ENCODE measurements around the gene MESP1.
A peak's percentile ranks its signal among the peaks of the same experiment; 100 is the strongest.
"Not testable (repeated sequence)": the region's sequence is repeated elsewhere in the genome, so short reads cannot be mapped to it uniquely, and the experiment has no call there.

The MESP1 gene

GRCh38 chr15:89787944-89788343, 36.9 kb upstream of the MESP1 start:
- DNase-seq (ENCODE audit: low read depth), result no peak
- no peaks in the 10 kb centered on the region for H3K27me3 ChIP-seq (replicated peaks; ENCODE audit: control insufficient read depth, insufficient read depth, low read length)
- peaks cover 7% of the 10 kb centered on the region for H3K9me3 ChIP-seq (ENCODE audit: control insufficient read depth, low read length)
- H3K4me1 ChIP-seq (ENCODE audit: control insufficient read depth, insufficient read depth, low read length), result peaks cover 27% of the 10 kb centered on the region
- H3K36me3 ChIP-seq (ENCODE audit: control insufficient read depth, insufficient read depth, low read length, severe bottlenecking), result peaks cover 82% of the 10 kb centered on the region
- H3K9ac ChIP-seq (ENCODE audit: low read length), result no peak overlapping the region
- no peak overlapping the region for H3K4me3 ChIP-seq (ENCODE audit: low read length)

GRCh38 chr15:89785774-89786140, 34.7 kb upstream of the MESP1 start:
- Histone ChIP-seq H3K36me3 (ENCODE audit: control insufficient read depth, insufficient read depth, low read length, severe bottlenecking) (peaks cover 60% of the 10 kb centered on the region), H3K9ac (ENCODE audit: low read length) (peak overlapping the region; percentile 37), H3K9me3 (ENCODE audit: control insufficient read depth, low read length) (peaks cover 7% of the 10 kb centered on the region), H3K4me1 (ENCODE audit: control insufficient read depth, insufficient read depth, low read length) (peaks cover 40% of the 10 kb centered on the region), H3K27me3 (replicated peaks; ENCODE audit: control insufficient read depth, insufficient read depth, low read length) (no peaks in the 10 kb centered on the region), H3K4me3 (ENCODE audit: low read length) (no peak overlapping the region)
- DNase-seq (ENCODE audit: low read depth), result peak; percentile 38

DNA sequence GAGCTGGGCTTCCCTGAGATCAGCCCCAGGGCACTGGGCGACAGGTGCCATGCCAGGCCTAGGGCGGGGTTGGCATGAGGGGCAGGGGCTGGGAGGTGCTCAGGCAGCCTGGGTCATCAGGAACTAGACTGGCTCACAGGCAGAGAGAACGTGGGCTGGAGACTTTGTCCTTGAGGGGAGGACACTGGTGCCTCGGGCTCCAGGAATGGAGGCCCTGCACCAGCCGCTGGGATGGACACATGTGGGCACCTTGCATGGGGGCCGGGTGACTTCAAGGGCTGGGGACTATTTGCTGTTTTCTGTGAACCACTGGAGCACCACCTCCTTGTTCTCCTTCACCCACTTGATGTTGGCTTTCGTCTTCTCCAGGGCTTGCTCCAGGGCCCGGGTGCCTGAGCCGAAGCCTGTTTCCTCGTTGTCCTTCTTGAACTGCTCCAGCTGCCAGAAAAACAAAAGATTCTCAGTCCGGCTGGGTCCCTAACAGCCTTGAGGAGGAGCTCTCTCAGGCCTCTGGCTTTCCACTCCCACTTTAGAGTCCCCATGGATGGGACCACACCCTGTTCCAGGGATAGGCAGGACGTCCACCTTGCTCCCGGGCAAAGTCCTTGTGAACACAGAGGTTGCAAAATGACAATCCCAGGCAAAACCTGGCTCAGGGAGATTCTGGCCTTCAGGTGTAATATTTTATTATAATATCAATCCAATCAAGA, 34.2 kb upstream of the MESP1 start:
- DNase-seq (ENCODE audit: low read depth), result no peak
- peaks cover 7% of the 10 kb centered on the region for H3K9me3 ChIP-seq (ENCODE audit: control insufficient read depth, low read length)
- H3K27me3 ChIP-seq (replicated peaks; ENCODE audit: control insufficient read depth, insufficient read depth, low read length), result no peaks in the 10 kb centered on the region
- peaks cover 40% of the 10 kb centered on the region for H3K4me1 ChIP-seq (ENCODE audit: control insufficient read depth, insufficient read depth, low read length)
- no peak overlapping the region for H3K4me3 ChIP-seq (ENCODE audit: low read length)
- H3K36me3 ChIP-seq (ENCODE audit: control insufficient read depth, insufficient read depth, low read length, severe bottlenecking), result peaks cover 55% of the 10 kb centered on the region
- H3K9ac ChIP-seq (ENCODE audit: low read length), result peak overlapping the region; percentile 37

GRCh38 chr15:89784686-89784960, 33.6 kb upstream of the MESP1 start:
- Histone ChIP-seq H3K4me1 (ENCODE audit: control insufficient read depth, insufficient read depth, low read length) (peaks cover 40% of the 10 kb centered on the region), H3K36me3 (ENCODE audit: control insufficient read depth, insufficient read depth, low read length, severe bottlenecking) (peaks cover 51% of the 10 kb centered on the region), H3K27me3 (replicated peaks; ENCODE audit: control insufficient read depth, insufficient read depth, low read length) (no peaks in the 10 kb centered on the region), H3K9ac (ENCODE audit: low read length) (no peak overlapping the region), H3K4me3 (ENCODE audit: low read length) (no peak overlapping the region), H3K9me3 (ENCODE audit: control insufficient read depth, low read length) (peaks cover 7% of the 10 kb centered on the region)
- no peak for DNase-seq (ENCODE audit: low read depth)

GRCh38 chr15:89783861-89784685, 33.0 kb upstream of the MESP1 start:
- DNase-seq (ENCODE audit: low read depth), result no peak
- peaks cover 48% of the 10 kb centered on the region for H3K36me3 ChIP-seq (ENCODE audit: control insufficient read depth, insufficient read depth, low read length, severe bottlenecking)
- no peaks in the 10 kb centered on the region for H3K27me3 ChIP-seq (replicated peaks; ENCODE audit: control insufficient read depth, insufficient read depth, low read length)
- H3K4me3 ChIP-seq (ENCODE audit: low read length), result no peak overlapping the region
- peak overlapping the region; percentile 3 for H3K9ac ChIP-seq (ENCODE audit: low read length)
- peaks cover 7% of the 10 kb centered on the region for H3K9me3 ChIP-seq (ENCODE audit: control insufficient read depth, low read length)
- peaks cover 40% of the 10 kb centered on the region for H3K4me1 ChIP-seq (ENCODE audit: control insufficient read depth, insufficient read depth, low read length)

DNA sequence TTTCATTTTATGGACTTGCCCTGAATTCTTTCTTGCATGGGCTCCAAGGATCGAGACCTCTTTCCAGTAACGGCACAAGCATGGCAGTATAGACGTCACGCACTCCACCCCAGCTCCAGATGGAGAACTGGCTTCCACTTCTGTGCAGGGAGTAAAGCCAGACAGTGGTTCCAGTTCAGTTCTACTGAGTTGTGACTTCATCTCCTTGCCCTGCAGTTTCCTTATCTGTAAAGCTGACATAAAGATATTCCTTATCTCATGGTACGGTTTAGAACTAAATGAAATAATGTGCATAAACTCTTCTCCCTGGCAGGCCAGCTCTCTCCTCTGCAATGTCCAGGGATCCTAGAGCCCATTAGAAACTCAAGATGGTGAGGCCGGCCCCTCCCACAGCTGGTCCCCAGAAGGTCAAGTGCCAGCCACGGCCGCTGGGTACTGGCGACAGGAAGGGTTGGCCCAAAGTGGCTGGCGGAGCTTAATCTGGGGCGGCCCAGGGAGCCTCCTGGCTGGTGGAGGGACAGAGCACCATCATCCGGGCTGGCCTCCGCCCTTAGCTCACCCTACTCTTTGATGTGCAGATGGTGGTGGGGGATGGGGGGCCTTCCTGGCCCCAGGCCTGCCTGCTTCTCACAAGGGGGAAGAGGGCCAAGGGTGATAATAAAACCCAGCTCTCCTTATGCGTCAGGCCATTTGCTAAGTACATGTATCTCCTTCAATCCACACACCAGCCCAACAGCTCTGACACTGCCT, 32.2 kb upstream of the MESP1 start:
- no peak for DNase-seq (ENCODE audit: low read depth)
- Histone ChIP-seq H3K36me3 (ENCODE audit: control insufficient read depth, insufficient read depth, low read length, severe bottlenecking) (peaks cover 40% of the 10 kb centered on the region), H3K4me3 (ENCODE audit: low read length) (no peak overlapping the region), H3K9me3 (ENCODE audit: control insufficient read depth, low read length) (peaks cover 6% of the 10 kb centered on the region), H3K27me3 (replicated peaks; ENCODE audit: control insufficient read depth, insufficient read depth, low read length) (no peaks in the 10 kb centered on the region), H3K4me1 (ENCODE audit: control insufficient read depth, insufficient read depth, low read length) (peaks cover 40% of the 10 kb centered on the region), H3K9ac (ENCODE audit: low read length) (peak overlapping the region; percentile 3)

- not testable (repeated sequence) for H3K9me3 ChIP-seq (ENCODE audit: control insufficient read depth, low read length); H3K4me3 ChIP-seq (ENCODE audit: low read length); H3K27me3 ChIP-seq (replicated peaks; ENCODE audit: control insufficient read depth, insufficient read depth, low read length); H3K9ac ChIP-seq (ENCODE audit: low read length); DNase-seq (ENCODE audit: low read depth)
- Histone ChIP-seq H3K36me3 (ENCODE audit: control insufficient read depth, insufficient read depth, low read length, severe bottlenecking) (peaks cover 33% of the 10 kb centered on the region), H3K4me1 (ENCODE audit: control insufficient read depth, insufficient read depth, low read length) (peaks cover 40% of the 10 kb centered on the region)
Observed at GRCh38 chr15:89782619-89782950, 31.5 kb upstream of the MESP1 start.

DNA sequence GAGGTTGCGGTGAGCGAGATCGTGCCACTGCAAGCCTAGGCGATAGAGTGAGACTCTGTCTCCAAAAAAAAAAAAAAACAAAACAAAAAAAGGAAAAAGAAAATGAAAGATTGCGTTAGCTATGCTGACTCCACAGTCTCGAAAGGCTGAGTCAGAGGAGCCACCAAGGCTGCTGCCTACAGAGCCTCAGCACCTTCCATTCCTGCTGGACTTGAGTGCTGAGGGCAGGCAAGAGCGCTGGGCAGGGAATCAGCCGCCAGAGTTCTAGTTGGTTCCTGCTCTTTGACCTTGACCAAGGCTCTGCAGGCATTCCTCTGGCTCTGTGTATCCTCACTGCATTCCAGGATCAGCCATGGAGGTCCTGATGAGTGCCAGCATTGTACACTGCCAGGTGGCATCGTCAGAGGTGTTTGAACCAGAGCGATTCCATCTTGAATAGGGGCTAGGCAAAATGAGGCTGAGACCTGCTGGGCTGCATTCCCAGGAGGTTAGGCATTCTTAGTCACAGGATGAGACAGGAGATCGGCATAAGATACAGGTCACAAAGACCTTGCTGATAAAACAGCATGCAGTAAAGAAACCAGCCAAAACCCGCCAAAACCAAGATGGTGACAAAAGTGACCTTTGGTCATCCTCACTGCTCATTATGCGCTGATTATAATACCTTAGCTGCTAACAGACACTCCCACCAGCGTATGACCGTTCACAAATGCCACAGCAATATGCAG, 31.0 kb upstream of the MESP1 start:
- peaks cover 29% of the 10 kb centered on the region for H3K36me3 ChIP-seq (ENCODE audit: control insufficient read depth, insufficient read depth, low read length, severe bottlenecking)
- H3K4me1 ChIP-seq (ENCODE audit: control insufficient read depth, insufficient read depth, low read length), result peaks cover 43% of the 10 kb centered on the region
- no peaks in the 10 kb centered on the region for H3K27me3 ChIP-seq (replicated peaks; ENCODE audit: control insufficient read depth, insufficient read depth, low read length)
- H3K4me3 ChIP-seq (ENCODE audit: low read length), result no peak overlapping the region
- DNase-seq (ENCODE audit: low read depth), result peak; percentile 50
- no peak overlapping the region for H3K9ac ChIP-seq (ENCODE audit: low read length)
- no peaks in the 10 kb centered on the region for H3K9me3 ChIP-seq (ENCODE audit: control insufficient read depth, low read length)

- DNase-seq (ENCODE audit: low read depth), result no peak
- Histone ChIP-seq H3K36me3 (ENCODE audit: control insufficient read depth, insufficient read depth, low read length, severe bottlenecking) (peaks cover 19% of the 10 kb centered on the region), H3K9ac (ENCODE audit: low read length) (peak overlapping the region; percentile 29), H3K4me1 (ENCODE audit: control insufficient read depth, insufficient read depth, low read length) (peaks cover 43% of the 10 kb centered on the region), H3K9me3 (ENCODE audit: control insufficient read depth, low read length) (no peaks in the 10 kb centered on the region), H3K4me3 (ENCODE audit: low read length) (no peak overlapping the region), H3K27me3 (replicated peaks; ENCODE audit: control insufficient read depth, insufficient read depth, low read length) (no peaks in the 10 kb centered on the region)
Observed at GRCh38 chr15:89781055-89781454, 30.0 kb upstream of the MESP1 start.

DNA sequence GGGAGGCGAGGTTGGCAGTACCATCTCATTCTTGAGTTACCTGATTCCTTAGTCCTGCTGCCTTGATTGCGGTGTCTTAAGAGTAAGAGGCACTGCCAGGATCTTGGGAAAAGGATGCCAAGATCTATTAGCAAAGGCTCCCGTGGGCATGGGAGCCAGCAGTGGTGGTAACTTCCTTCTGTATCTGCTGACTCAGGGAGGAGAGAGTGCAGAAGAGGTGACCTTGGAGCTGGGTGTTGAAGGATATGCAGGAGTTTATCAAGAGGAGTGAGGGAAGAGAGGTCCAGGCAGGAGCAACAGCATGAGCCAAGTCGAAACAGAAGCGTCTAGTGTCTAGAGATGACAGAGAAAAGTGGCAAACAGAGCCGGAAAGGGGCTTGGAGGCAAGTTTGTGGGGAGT, 29.6 kb upstream of the MESP1 start:
- no peak for DNase-seq (ENCODE audit: low read depth)
- H3K4me3 ChIP-seq (ENCODE audit: low read length), result no peak overlapping the region
- H3K9me3 ChIP-seq (ENCODE audit: control insufficient read depth, low read length), result no peaks in the 10 kb centered on the region
- peaks cover 14% of the 10 kb centered on the region for H3K36me3 ChIP-seq (ENCODE audit: control insufficient read depth, insufficient read depth, low read length, severe bottlenecking)
- H3K9ac ChIP-seq (ENCODE audit: low read length), result no peak overlapping the region
- H3K4me1 ChIP-seq (ENCODE audit: control insufficient read depth, insufficient read depth, low read length), result peaks cover 43% of the 10 kb centered on the region
- H3K27me3 ChIP-seq (replicated peaks; ENCODE audit: control insufficient read depth, insufficient read depth, low read length), result no peaks in the 10 kb centered on the region

DNA sequence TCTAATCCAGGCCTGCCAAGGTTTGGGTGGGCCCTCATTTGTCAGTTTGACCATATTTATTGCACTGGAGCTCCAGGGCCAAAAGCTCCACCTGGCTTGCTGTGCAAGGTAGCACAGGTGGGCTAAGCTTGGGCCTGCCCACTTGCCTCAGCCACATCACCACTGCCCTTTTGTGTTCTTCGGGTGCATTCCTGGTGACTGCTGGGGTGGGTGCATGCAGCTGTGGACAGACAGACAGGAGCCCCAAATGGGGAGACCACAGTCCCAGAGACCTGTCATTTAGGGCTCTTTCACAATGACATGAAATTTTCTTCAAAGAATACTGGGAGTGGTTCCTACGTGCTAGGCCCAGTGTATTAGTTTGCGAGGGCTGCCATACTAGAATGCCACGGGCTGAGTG, 27.8 kb upstream of the MESP1 start:
- Histone ChIP-seq H3K9ac (ENCODE audit: low read length) (no peak overlapping the region), H3K27me3 (replicated peaks; ENCODE audit: control insufficient read depth, insufficient read depth, low read length) (no peaks in the 10 kb centered on the region)
- no peak for DNase-seq (ENCODE audit: low read depth)

More for the DNA sequence above, 27.8 kb upstream of the MESP1 start:
- no peaks in the 10 kb centered on the region for H3K9me3 ChIP-seq (ENCODE audit: control insufficient read depth, low read length)
- H3K4me3 ChIP-seq (ENCODE audit: low read length), result no peak overlapping the region
- no peaks in the 10 kb centered on the region for H3K36me3 ChIP-seq (ENCODE audit: control insufficient read depth, insufficient read depth, low read length, severe bottlenecking)
- peaks cover 31% of the 10 kb centered on the region for H3K4me1 ChIP-seq (ENCODE audit: control insufficient read depth, insufficient read depth, low read length)
